GM23338 (cell line): ENCODE measurements around the gene QRICH2. TPM values are rescaled to one million over a fixed set of nuclear protein-coding genes. Genes with fewer than 3 reads are reported as not detected.
A peak's percentile ranks its signal among the peaks of the same experiment; 100 is the strongest.

ENCODE experiments used
- ATAC-seq: fragments of 200-7000 bp; cut with Tn5 transposase; 3 replicates; pipeline ENCODE4 v1.9.1; 2020
- DNase-seq: peaks from one replicate; pipeline ENCODE4 v3.0.0-alpha.2; 2015; ENCODE audit warnings: low spot score
- H2AFZ ChIP-seq: fragments of 200-600 bp; sonication (generic); 2 replicates; pipeline ENCODE4 v1.8.0; 2016; ENCODE audit warnings: antibody characterized with exemption, mild to moderate bottlenecking, moderate library complexity
- H3F3A ChIP-seq: fragments of 200-600 bp; sonication (generic); replicated peaks from 2 replicates; pipeline ENCODE4 v1.8.0; 2017; ENCODE audit warnings: antibody characterized with exemption, mixed run types, low read depth
- H3K27ac ChIP-seq: fragments of 200-600 bp; sonication (generic); 2 replicates; pipeline ENCODE4 v1.6.1; 2016; ENCODE audit warnings: low read depth
- H3K27me3 ChIP-seq: fragments of 200-600 bp; sonication (generic); 2 replicates; pipeline ENCODE4 v1.8.0; 2016; ENCODE audit warnings: mild to moderate bottlenecking, mixed run types, moderate library complexity; ENCODE audit not compliant: insufficient read depth
- H3K36me3 ChIP-seq: fragments of 200-600 bp; sonication (generic); 2 replicates; pipeline ENCODE4 v1.8.0; 2016; ENCODE audit warnings: mild to moderate bottlenecking; ENCODE audit not compliant: insufficient read depth
- H3K4me1 ChIP-seq: fragments of 200-600 bp; sonication (generic); 2 replicates; pipeline ENCODE4 v1.8.0; 2016; ENCODE audit warnings: mild to moderate bottlenecking, moderate library complexity; ENCODE audit not compliant: insufficient read depth
- H3K4me2 ChIP-seq: fragments of 200-600 bp; sonication (generic); 2 replicates; pipeline ENCODE4 v1.7.1; 2017; ENCODE audit warnings: mixed run types
- H3K4me3 ChIP-seq: fragments of 200-600 bp; sonication (generic); 2 replicates; pipeline ENCODE4 v1.6.1; 2016; ENCODE audit warnings: mixed run types
- H3K79me2 ChIP-seq: fragments of 200-600 bp; sonication (generic); replicated peaks from 2 replicates; pipeline ENCODE4 v1.8.0; 2017; ENCODE audit warnings: mild to moderate bottlenecking; ENCODE audit not compliant: insufficient read depth
- H3K9me2 ChIP-seq: fragments of 200-600 bp; sonication (generic); 2 replicates; pipeline ENCODE4 v1.8.0; 2017; ENCODE audit not compliant: insufficient read depth
- H4K20me1 ChIP-seq: fragments of 200-600 bp; sonication (generic); replicated peaks from 2 replicates; pipeline ENCODE4 v1.8.0; 2017; ENCODE audit warnings: mild to moderate bottlenecking; ENCODE audit not compliant: insufficient read depth
- H3K27ac Mint-ChIP-seq: 2 replicates; pipeline ENCODE4 v1.8.0; 2020; ENCODE audit warnings: inconsistent platforms, mild to moderate bottlenecking, moderate library complexity, mixed read lengths
- H3K27me3 Mint-ChIP-seq: 3 replicates; pipeline ENCODE4 v1.8.0; 2022; ENCODE audit warnings: low read depth, mild to moderate bottlenecking, moderate library complexity, mixed read lengths, inconsistent platforms; ENCODE audit not compliant: insufficient read depth, poor library complexity
- H3K36me3 Mint-ChIP-seq: 3 replicates; pipeline ENCODE4 v1.8.0; 2021; ENCODE audit warnings: low read depth, mild to moderate bottlenecking, inconsistent platforms, moderate library complexity, mixed read lengths
- H3K4me1 Mint-ChIP-seq: 3 replicates; pipeline ENCODE4 v1.8.0; 2020; ENCODE audit warnings: mild to moderate bottlenecking, inconsistent platforms, mixed read lengths
- H3K4me3 Mint-ChIP-seq: 3 replicates; pipeline ENCODE4 v1.8.0; 2021; ENCODE audit warnings: moderate library complexity, mild to moderate bottlenecking, inconsistent platforms, mixed read lengths
- H3K9me3 Mint-ChIP-seq: 3 replicates; pipeline ENCODE4 v1.8.0; 2020; ENCODE audit warnings: moderate library complexity, mild to moderate bottlenecking, inconsistent platforms, mixed read lengths
- STAT1 ChIP-seq: IDR thresholded peaks from one replicate; pipeline ENCODE4 v1.6.1; 2016; ENCODE audit warnings: antibody characterized with exemption; ENCODE audit not compliant: unreplicated experiment
- polyA plus RNA-seq: library from polyadenylated mRNA; unstranded; fragments of >200 nt; fragmentation: Nextera tagmentation; extraction: Ambion mirVana; gene quantifications from 2 replicates; pipeline ENCODE4 v1.2.1, GENCODE V29; 2016
- total RNA-seq: library from RNA; depleted of rRNA; stranded (reverse); fragments of >200 nt; shearing (Covaris generic); gene quantifications from 2 replicates; pipeline ENCODE4 v1.2.3, GENCODE V29; 2014
- TF ChIP-seq, protein P1 (sequence below): fragments of 250-450 bp; sonication (Bioruptor Pico); IDR thresholded peaks from 2 replicates; pipeline ENCODE4 v1.5.0; 2020; ENCODE audit warnings: mild to moderate bottlenecking, moderate library complexity

QRICH2 gene
- total and polyA plus RNA-seq, 2 experiments from 2014 or later, result 2.2 to 3.7 TPM

GRCh38 chr17:76271669-76272540, 36.2 kb downstream of the QRICH2 start (continued):
- TF ChIP-seq, protein P1, sequence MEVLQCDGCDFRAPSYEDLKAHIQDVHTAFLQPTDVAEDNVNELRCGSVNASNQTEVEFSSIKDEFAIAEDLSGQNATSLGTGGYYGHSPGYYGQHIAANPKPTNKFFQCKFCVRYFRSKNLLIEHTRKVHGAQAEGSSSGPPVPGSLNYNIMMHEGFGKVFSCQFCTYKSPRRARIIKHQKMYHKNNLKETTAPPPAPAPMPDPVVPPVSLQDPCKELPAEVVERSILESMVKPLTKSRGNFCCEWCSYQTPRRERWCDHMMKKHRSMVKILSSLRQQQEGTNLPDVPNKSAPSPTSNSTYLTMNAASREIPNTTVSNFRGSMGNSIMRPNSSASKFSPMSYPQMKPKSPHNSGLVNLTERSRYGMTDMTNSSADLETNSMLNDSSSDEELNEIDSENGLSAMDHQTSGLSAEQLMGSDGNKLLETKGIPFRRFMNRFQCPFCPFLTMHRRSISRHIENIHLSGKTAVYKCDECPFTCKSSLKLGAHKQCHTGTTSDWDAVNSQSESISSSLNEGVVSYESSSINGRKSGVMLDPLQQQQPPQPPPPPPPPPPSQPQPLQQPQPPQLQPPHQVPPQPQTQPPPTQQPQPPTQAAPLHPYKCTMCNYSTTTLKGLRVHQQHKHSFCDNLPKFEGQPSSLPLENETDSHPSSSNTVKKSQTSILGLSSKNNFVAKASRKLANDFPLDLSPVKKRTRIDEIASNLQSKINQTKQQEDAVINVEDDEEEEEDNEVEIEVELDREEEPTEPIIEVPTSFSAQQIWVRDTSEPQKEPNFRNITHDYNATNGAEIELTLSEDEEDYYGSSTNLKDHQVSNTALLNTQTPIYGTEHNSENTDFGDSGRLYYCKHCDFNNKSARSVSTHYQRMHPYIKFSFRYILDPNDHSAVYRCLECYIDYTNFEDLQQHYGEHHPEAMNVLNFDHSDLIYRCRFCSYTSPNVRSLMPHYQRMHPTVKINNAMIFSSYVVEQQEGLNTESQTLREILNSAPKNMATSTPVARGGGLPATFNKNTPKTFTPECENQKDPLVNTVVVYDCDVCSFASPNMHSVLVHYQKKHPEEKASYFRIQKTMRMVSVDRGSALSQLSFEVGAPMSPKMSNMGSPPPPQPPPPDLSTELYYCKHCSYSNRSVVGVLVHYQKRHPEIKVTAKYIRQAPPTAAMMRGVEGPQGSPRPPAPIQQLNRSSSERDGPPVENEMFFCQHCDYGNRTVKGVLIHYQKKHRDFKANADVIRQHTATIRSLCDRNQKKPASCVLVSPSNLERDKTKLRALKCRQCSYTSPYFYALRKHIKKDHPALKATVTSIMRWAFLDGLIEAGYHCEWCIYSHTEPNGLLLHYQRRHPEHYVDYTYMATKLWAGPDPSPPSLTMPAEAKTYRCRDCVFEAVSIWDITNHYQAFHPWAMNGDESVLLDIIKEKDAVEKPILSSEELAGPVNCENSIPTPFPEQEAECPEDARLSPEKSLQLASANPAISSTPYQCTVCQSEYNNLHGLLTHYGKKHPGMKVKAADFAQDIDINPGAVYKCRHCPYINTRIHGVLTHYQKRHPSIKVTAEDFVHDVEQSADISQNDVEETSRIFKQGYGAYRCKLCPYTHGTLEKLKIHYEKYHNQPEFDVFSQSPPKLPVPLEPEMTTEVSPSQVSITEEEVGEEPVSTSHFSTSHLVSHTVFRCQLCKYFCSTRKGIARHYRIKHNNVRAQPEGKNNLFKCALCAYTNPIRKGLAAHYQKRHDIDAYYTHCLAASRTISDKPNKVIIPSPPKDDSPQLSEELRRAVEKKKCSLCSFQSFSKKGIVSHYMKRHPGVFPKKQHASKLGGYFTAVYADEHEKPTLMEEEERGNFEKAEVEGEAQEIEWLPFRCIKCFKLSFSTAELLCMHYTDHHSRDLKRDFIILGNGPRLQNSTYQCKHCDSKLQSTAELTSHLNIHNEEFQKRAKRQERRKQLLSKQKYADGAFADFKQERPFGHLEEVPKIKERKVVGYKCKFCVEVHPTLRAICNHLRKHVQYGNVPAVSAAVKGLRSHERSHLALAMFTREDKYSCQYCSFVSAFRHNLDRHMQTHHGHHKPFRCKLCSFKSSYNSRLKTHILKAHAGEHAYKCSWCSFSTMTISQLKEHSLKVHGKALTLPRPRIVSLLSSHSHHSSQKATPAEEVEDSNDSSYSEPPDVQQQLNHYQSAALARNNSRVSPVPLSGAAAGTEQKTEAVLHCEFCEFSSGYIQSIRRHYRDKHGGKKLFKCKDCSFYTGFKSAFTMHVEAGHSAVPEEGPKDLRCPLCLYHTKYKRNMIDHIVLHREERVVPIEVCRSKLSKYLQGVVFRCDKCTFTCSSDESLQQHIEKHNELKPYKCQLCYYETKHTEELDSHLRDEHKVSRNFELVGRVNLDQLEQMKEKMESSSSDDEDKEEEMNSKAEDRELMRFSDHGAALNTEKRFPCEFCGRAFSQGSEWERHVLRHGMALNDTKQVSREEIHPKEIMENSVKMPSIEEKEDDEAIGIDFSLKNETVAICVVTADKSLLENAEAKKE (CRISPR knock-in tag), result no peak

- no peaks in the 10 kb centered on the region for H3K27me3 ChIP-seq
- no peaks in the 10 kb centered on the region for H3K36me3 ChIP-seq
- no peak overlapping the region for H2AFZ ChIP-seq
- ATAC-seq (no peak), DNase-seq (no peak)
- peaks cover 21% of the 10 kb centered on the region for H3K79me2 ChIP-seq
- Mint-ChIP-seq H3K9me3 (no peaks in the 10 kb centered on the region), H3K27me3 (peaks cover 22% of the 10 kb centered on the region), H3K4me1 (peaks cover 50% of the 10 kb centered on the region), H3K4me3 (no peak overlapping the region), H3K27ac (no peak overlapping the region), H3K36me3 (peaks cover 11% of the 10 kb centered on the region; the same call in 2 of the 3 replicates)
- no peaks in the 10 kb centered on the region for H4K20me1 ChIP-seq
- peaks cover 27% of the 10 kb centered on the region for H3K4me1 ChIP-seq
- H3K4me2 ChIP-seq, result peak overlapping the region; percentile 64; the same call in 1 of the 2 replicates
- peaks cover 3% of the 10 kb centered on the region; the same call in 1 of the 2 replicates for H3F3A ChIP-seq
- peak overlapping the region; percentile 81; the same call in 1 of the 2 replicates for H3K27ac ChIP-seq
- no peaks in the 10 kb centered on the region for H3K9me2 ChIP-seq
- no peak for TF ChIP-seq STAT1
- H3K4me3 ChIP-seq, result no peak overlapping the region
Measured at GRCh38 chr17:76270770-76271668, 37.1 kb downstream of the QRICH2 start.
